ENCODE measurements around the gene PER1. TPM values are rescaled to one million over a fixed set of nuclear protein-coding genes. Genes with fewer than 3 reads are reported as not detected.

The PER1 gene
- total RNA-seq, 2 experiments from 2014 or later = 55.7 to 56.1 TPM

DNA sequence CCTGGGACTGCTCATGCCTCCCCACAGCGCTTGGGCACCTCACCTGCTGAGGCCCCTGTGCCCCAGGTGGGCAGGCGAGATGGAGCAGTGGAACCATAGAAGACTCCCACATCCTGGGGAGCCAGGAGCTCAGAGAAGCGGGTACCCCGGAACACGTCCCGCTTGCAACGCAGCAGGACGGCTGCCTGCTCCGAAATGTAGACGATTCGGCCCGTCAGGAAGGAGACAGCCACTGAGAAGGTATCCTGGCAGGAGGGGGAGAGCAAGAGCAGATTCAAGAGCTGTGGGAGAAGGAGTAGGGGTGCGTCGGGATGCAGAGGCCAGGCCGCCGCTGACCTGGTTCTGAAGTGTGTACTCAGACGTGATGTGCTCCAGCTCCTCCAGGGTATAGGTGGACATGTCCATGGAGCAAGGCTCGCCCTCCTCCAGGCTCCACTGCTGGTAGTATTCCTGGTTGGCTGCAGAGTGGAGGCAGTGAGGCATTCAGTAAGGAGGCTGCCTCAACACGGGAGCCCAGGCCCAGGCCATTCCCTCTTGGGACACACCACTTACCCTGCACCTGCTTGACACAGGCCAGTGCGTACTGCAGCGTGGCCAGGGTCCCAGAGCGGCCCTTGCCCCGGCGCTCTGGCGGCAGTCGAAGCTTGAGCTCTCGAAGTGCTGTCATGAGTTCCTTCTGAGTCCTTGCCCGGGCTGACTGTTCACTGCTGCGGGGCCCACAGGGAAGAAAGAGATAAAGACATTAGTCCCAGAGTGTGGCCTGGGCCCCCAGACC is 2.6 kb downstream of the PER1 start:
- peaks cover 31% of the 10 kb centered on the region for H3K36me3 Mint-ChIP-seq
- H3K4me3 Mint-ChIP-seq = peak overlapping the region; percentile 37
- no peaks in the 10 kb centered on the region for H3K27me3 Mint-ChIP-seq
- peaks cover 36% of the 10 kb centered on the region for H3K4me1 Mint-ChIP-seq
- H3K27ac Mint-ChIP-seq = no peak overlapping the region
- no peak for DNase-seq
- H3K9me3 Mint-ChIP-seq = no peaks in the 10 kb centered on the region

GRCh38 chr17:8148560-8148959 is 3.6 kb downstream of the PER1 start:
- Mint-ChIP-seq H3K4me1 (peaks cover 28% of the 10 kb centered on the region), H3K27me3 (no peaks in the 10 kb centered on the region), H3K27ac (no peak overlapping the region), H3K9me3 (no peaks in the 10 kb centered on the region), H3K36me3 (peaks cover 35% of the 10 kb centered on the region), H3K4me3 (no peak overlapping the region)
- no peak for DNase-seq

GRCh38 chr17:8147805-8148404 is 4.3 kb downstream of the PER1 start:
- DNase-seq = no peak
- Mint-ChIP-seq H3K36me3 (peaks cover 30% of the 10 kb centered on the region), H3K4me3 (no peak overlapping the region), H3K9me3 (no peaks in the 10 kb centered on the region), H3K4me1 (peaks cover 21% of the 10 kb centered on the region), H3K27ac (no peak overlapping the region), H3K27me3 (no peaks in the 10 kb centered on the region)

- H3K27ac Mint-ChIP-seq = no peak overlapping the region
- H3K36me3 Mint-ChIP-seq = peaks cover 30% of the 10 kb centered on the region
- no peaks in the 10 kb centered on the region for H3K27me3 Mint-ChIP-seq
- no peak overlapping the region for H3K4me3 Mint-ChIP-seq
- H3K9me3 Mint-ChIP-seq = no peaks in the 10 kb centered on the region
- no peak for DNase-seq
- H3K4me1 Mint-ChIP-seq = peaks cover 16% of the 10 kb centered on the region
These were observed 4.9 kb downstream of the PER1 start for GRCh38 chr17:8147141-8147804.

DNA sequence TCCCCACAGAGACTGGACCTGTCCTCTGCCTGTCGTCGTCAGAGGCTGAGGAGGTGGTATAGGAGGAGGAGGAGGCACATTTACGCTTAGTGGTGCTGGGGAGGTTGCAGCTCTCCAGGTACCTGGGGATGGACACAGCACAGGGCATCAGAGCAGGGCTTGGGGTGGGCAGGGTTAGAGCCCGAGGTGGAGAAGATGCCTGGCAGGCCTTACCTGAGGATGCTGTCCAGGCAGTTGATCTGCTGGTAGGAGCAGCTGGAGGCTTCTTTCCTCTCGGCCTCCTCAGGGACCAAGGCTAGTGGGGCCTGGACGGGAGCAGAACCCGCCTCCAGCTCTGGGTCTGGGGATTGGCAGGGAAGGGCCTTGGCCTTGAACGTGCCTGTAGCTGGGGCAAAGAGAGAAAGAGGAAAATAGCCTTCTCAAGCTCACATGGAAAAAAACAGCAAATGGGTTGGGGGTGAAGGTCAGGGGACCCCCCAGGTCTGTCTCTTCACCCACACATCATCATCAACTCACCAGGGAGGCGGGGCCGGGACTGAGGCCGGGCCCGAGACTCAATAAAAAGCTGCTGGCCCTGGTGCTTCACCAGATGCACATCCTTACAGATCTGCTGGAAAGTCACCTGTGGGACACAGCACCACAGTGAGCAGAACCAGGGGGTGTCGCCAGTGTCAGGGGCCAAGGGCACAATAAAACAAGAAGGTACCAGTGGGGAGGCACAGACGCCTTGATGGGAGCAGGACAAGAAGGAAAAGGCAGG is 5.6 kb downstream of the PER1 start:
- H3K9me3 Mint-ChIP-seq = no peaks in the 10 kb centered on the region
- H3K27me3 Mint-ChIP-seq = no peaks in the 10 kb centered on the region
- no peak overlapping the region for H3K27ac Mint-ChIP-seq
- peaks cover 28% of the 10 kb centered on the region for H3K36me3 Mint-ChIP-seq
- no peak for DNase-seq
- H3K4me3 Mint-ChIP-seq = no peak overlapping the region
- H3K4me1 Mint-ChIP-seq = peaks cover 12% of the 10 kb centered on the region

- Mint-ChIP-seq H3K9me3 (no peaks in the 10 kb centered on the region), H3K4me3 (no peak overlapping the region), H3K36me3 (peaks cover 26% of the 10 kb centered on the region), H3K27me3 (no peaks in the 10 kb centered on the region), H3K27ac (peak overlapping the region; percentile 8), H3K4me1 (peaks cover 9% of the 10 kb centered on the region)
- no peak for DNase-seq
These were observed 6.4 kb downstream of the PER1 start for GRCh38 chr17:8145811-8146210.

DNA sequence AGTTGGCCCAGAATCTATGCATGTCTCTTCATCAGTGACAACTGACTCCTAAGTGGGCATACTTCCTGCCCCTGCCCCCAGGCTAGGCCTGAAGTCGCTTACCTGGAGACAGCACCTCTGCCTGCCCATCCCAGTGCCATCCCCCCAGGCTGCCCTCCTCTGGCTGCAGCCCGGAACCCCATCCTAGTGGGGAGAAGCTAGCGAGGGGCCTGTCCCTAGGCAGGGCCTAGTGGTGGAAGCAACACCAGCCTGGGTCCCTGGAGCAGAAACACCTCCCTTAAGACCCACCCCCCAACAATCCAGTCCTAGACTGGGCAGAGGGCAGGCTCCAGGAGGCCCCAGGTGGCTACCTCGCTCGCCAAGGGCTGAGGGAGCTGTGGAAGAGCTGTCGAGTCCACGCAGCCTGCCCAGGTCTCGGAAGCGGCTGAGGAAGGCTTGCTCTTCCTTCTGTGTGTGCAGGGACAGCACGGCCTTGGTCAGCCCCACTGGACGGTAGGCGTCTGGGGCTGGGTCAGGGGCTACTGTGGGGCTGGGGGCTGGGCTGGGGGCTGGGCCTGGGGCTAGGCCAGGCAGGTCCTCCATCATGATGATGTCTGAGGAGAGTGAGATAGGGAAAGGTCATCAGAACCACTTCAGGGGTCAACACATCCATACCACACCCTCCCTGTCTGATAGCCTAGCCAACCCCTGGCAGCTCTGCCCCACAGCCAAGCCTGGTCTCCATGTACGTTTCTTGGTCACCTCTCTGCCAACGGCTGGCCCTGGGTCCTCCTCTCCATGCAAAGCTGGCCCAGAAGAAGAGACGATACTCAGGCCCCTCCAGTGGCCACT is 7.6 kb downstream of the PER1 start:
- H3K36me3 Mint-ChIP-seq = peaks cover 26% of the 10 kb centered on the region
- peaks cover 4% of the 10 kb centered on the region for H3K4me1 Mint-ChIP-seq
- H3K27me3 Mint-ChIP-seq = no peaks in the 10 kb centered on the region
- no peaks in the 10 kb centered on the region for H3K9me3 Mint-ChIP-seq
- no peak for DNase-seq
- no peak overlapping the region for H3K4me3 Mint-ChIP-seq
- no peak overlapping the region for H3K27ac Mint-ChIP-seq

DNA sequence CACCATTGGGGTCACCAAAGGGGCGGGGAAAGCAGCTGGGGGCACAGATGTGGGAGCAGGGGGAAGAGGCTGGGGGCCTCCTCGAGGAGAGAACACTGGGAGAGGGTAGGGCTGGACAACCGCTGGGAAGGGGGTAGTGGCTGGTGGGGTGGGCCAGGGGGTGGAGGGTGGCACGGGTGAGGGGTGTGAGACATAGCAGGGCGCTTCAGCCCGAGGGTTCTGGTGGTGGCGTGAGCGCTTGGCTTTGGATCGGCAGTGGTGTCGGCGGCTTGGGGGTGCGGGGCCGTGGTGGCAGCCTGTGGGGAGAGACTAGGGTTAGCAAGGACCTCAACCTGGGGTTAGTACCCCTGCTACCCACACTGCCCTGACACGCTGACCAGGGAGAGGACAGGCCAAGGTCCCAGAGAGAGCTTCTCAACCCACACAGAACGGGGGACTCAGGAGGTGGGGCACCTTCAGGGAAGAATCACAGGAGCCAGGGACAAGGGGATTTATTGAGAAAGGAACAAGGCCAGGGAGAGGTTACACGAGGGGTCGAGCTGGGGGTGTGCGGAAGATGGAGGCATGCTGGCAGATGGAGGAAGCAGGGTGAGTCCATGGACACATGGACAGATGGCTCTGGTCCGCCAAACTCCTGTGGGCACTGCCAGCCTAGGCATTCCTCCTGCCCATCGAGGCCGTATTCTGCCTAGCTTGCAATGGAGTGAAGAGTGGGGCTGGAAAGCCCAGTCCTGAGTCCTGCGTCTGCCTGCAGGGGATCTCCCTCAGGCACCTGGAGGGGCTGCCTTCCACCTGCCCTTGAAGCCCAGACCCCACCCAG is 8.4 kb downstream of the PER1 start:
- Mint-ChIP-seq H3K4me1 (peaks cover 4% of the 10 kb centered on the region), H3K27ac (no peak overlapping the region)

DNA sequence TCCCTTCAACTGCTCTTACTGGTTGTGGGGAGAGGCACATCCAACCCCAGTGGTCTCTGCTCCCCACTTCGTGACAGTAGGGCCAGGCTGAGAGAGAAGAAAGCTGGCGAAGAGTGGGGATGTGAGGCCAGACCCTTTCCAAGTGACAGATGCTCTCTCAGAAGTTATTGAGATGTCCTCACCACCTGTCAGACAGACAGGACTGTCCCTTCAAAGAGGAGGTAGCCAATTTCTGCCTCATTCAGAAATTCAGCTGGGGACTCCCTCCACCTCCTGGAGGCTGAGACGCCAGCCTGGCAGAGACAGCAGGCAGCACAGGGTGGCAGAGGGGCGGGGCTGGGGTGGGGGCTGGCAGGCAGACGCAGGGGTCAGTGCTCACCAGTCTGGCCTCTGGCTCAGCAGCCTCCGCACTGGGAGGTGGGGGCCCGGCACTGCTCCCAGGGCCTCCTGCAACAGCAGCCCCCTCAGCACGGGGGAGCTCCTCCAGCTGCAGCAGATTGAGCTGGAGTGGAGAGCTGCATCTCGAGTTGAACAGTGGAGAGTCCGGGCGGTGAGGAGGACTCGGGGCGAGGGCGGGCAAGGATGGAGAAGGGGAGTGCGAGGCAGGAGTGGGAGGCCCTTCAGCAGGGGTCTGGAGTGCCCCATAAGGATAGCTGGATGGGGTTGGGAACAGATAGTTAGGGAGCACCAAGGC is 9.2 kb downstream of the PER1 start:
- no peak for DNase-seq
- Mint-ChIP-seq H3K4me3 (no peak overlapping the region), H3K4me1 (peaks cover 4% of the 10 kb centered on the region), H3K9me3 (no peaks in the 10 kb centered on the region), H3K27ac (no peak overlapping the region), H3K27me3 (no peaks in the 10 kb centered on the region), H3K36me3 (peaks cover 26% of the 10 kb centered on the region)

More for the DNA sequence above, 8.4 kb downstream of the PER1 start:
- H3K36me3 Mint-ChIP-seq = peaks cover 26% of the 10 kb centered on the region
- H3K4me3 Mint-ChIP-seq = no peak overlapping the region
- no peaks in the 10 kb centered on the region for H3K27me3 Mint-ChIP-seq
- H3K9me3 Mint-ChIP-seq = no peaks in the 10 kb centered on the region
- DNase-seq = no peak

DNA sequence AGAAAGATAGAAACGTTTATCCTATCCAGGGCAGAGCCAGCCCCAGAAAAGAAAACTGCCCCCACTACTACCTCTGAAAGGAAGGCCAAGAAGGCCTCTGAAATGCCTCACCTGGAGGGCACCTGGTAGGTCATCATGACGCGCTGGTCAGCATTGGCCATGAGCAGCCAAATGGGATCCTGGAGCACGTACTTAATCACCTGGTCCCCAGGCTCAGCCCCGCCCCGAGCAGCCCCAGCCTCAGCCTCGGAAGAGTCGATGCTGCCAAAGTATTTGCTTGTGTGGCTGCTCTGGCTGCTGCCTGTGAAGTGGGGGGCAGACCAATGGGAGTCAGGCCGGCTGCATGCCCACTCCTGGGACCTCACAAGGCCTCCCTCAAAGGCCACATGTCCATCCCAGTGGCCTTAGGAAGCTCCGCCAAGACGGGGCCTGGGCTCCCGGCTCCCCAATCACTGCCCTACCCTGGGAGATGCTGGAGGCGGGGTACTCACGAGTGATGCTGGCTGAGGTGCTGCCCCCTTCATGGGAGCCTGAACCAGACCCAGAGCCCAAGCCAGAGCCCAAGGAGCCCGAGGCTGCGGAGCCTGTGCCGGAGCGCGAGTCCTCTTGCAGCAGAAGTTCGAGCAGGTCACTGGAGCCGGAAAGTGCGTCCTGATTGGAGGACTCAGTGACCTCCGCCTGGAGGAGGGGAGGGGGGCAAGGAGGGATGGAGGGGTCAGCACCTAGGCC is 9.9 kb downstream of the PER1 start:
- no peaks in the 10 kb centered on the region for H3K9me3 Mint-ChIP-seq
- no peak overlapping the region for H3K27ac Mint-ChIP-seq
- H3K36me3 Mint-ChIP-seq = peaks cover 22% of the 10 kb centered on the region

GRCh38 chr17:8141741-8142140 is 10.5 kb downstream of the PER1 start:
- Mint-ChIP-seq H3K27me3 (peaks cover 1% of the 10 kb centered on the region), H3K4me3 (no peak overlapping the region), H3K9me3 (no peaks in the 10 kb centered on the region), H3K27ac (no peak overlapping the region), H3K4me1 (peaks cover 3% of the 10 kb centered on the region), H3K36me3 (peaks cover 17% of the 10 kb centered on the region)
- no peak for DNase-seq

More for the DNA sequence above, 9.9 kb downstream of the PER1 start:
- Mint-ChIP-seq H3K4me3 (no peak overlapping the region), H3K4me1 (peaks cover 4% of the 10 kb centered on the region), H3K27me3 (no peaks in the 10 kb centered on the region)
- no peak for DNase-seq

GRCh38 chr17:8141045-8141444 is 11.2 kb downstream of the PER1 start:
- H3K4me3 Mint-ChIP-seq = no peak overlapping the region
- peaks cover 10% of the 10 kb centered on the region for H3K36me3 Mint-ChIP-seq
- H3K9me3 Mint-ChIP-seq = no peaks in the 10 kb centered on the region
- no peak overlapping the region for H3K27ac Mint-ChIP-seq
- no peak for DNase-seq
- peaks cover 4% of the 10 kb centered on the region for H3K4me1 Mint-ChIP-seq
- H3K27me3 Mint-ChIP-seq = peaks cover 4% of the 10 kb centered on the region
